Endothelial cell (in vitro differentiated cells): ENCODE data around the gene TMX4. TPM values are rescaled to one million over a fixed set of nuclear protein-coding genes. Genes with fewer than 3 reads are reported as not detected.

ENCODE experiments used
- DNase-seq: peaks from one replicate; pipeline ENCODE4 v3.0.0; 2021; ENCODE audit warnings: low spot score
- H3K27ac Mint-ChIP-seq: one replicate; pipeline ENCODE4 v1.8.0; 2021; ENCODE audit warnings: mixed read lengths, inconsistent platforms; ENCODE audit not compliant: unreplicated experiment
- H3K27me3 Mint-ChIP-seq: one replicate; pipeline ENCODE4 v1.8.0; 2021; ENCODE audit warnings: mild to moderate bottlenecking, moderate library complexity, mixed read lengths, inconsistent platforms; ENCODE audit not compliant: unreplicated experiment
- H3K36me3 Mint-ChIP-seq: one replicate; pipeline ENCODE4 v1.8.0; 2021; ENCODE audit warnings: mild to moderate bottlenecking, low read depth, mixed read lengths, inconsistent platforms; ENCODE audit not compliant: unreplicated experiment
- H3K4me1 Mint-ChIP-seq: one replicate; pipeline ENCODE4 v1.8.0; 2021; ENCODE audit warnings: mild to moderate bottlenecking, mixed read lengths, inconsistent platforms; ENCODE audit not compliant: unreplicated experiment
- H3K4me3 Mint-ChIP-seq: one replicate; pipeline ENCODE4 v1.8.0; 2021; ENCODE audit warnings: mild to moderate bottlenecking, mixed read lengths, inconsistent platforms; ENCODE audit not compliant: unreplicated experiment
- H3K9me3 Mint-ChIP-seq: one replicate; pipeline ENCODE4 v1.8.0; 2021; ENCODE audit warnings: mixed read lengths, inconsistent platforms; ENCODE audit not compliant: unreplicated experiment
- CTCF ChIP-seq: fragments of 200-600 bp; sonication (generic); IDR thresholded peaks from one replicate; pipeline ENCODE4 v1.5.0; 2021; ENCODE audit warnings: antibody characterized with exemption; ENCODE audit not compliant: unreplicated experiment
- total RNA-seq: library from RNA; stranded (reverse); fragmentation: NEBNext Ultra II Directional; extraction: Animal tissue kit (Norgen Biotek cat#: 25700); gene quantifications from one replicate; pipeline ENCODE4 v1.2.1, GENCODE V29; 2021; ENCODE audit not compliant: unreplicated experiment

Gene TMX4
- total RNA-seq, 1 donor from 2014 or later: 19.1 TPM

GRCh38 chr20:7935027-7935551 is 84.5 kb downstream of the TMX4 start:
- no peak overlapping the region for H3K27ac Mint-ChIP-seq
- no peaks in the 10 kb centered on the region for H3K4me1 Mint-ChIP-seq
- no peaks in the 10 kb centered on the region for H3K27me3 Mint-ChIP-seq
- no peaks in the 10 kb centered on the region for H3K36me3 Mint-ChIP-seq
- no peak for TF ChIP-seq CTCF
- DNase-seq: no peak
- H3K4me3 Mint-ChIP-seq: no peak overlapping the region
- no peaks in the 10 kb centered on the region for H3K9me3 Mint-ChIP-seq

DNA sequence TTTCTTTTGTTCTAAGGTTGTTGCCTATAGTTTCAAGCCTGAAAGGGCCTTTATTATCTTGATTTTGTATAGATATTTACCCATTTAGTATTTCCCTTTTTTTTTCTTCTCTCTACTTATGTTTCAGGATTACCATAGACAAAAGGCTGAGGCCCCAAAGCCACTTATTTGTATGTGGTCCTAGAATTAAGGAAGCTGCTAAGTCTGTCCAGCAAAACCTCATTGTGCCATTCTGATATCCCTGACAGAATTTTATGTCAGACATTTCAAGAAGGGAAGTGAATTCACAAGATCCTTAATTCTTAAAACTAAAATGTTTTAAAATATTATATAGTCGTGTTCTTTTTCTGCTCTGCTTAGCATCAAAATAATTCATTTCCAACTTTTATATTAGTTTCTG is 86.2 kb downstream of the TMX4 start:
- H3K4me1 Mint-ChIP-seq: no peaks in the 10 kb centered on the region
- H3K27me3 Mint-ChIP-seq: no peaks in the 10 kb centered on the region
- H3K27ac Mint-ChIP-seq: no peak overlapping the region
- no peak for DNase-seq
- H3K36me3 Mint-ChIP-seq: no peaks in the 10 kb centered on the region
- TF ChIP-seq CTCF: no peak
- H3K4me3 Mint-ChIP-seq: no peak overlapping the region
- no peaks in the 10 kb centered on the region for H3K9me3 Mint-ChIP-seq

- Mint-ChIP-seq H3K27me3 (no peaks in the 10 kb centered on the region), H3K9me3 (no peaks in the 10 kb centered on the region), H3K4me3 (no peak overlapping the region), H3K36me3 (no peaks in the 10 kb centered on the region), H3K27ac (no peak overlapping the region), H3K4me1 (no peaks in the 10 kb centered on the region)
- no peak for DNase-seq
- TF ChIP-seq CTCF: no peak
Measured at GRCh38 chr20:7930343-7930742, 89.2 kb downstream of the TMX4 start.

Other genes with a start within 250 kb of the TMX4 start
- not detected for gene HAO1, start 79.3 kb downstream of the TMX4 start, total RNA-seq
- gene PLCB1, start 112.5 kb upstream of the TMX4 start, total RNA-seq: 8.1 TPM